Measurements from ENCODE around the gene QSOX2. TPM values are rescaled to one million over a fixed set of nuclear protein-coding genes. Genes with fewer than 3 reads are reported as not detected.
A peak's percentile ranks its signal among the peaks of the same experiment; 100 is the strongest.

The QSOX2 gene
- total RNA-seq, 1 experiment from 2014 or later = 20.1 TPM

DNA sequence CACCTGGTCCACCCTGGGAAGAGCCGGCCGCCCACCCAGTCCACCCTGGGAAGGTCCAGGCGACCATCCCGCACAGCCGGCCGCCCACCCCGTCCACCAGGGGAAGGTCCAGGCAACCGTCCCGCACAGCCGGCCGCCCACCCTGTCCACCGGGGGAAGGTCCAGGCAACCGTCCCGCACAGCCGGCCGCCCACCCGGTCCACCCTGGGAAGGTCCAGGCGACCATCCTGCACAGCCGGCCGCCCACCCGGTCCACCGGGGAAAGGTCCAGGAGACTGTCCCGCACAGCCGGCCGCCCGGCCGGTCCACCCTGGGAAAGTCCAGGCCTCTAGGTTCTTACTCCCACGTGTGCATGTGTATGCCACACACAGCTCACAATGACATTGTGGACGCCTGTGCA is 6.7 kb upstream of the QSOX2 start:
- DNase-seq (ENCODE audit: low read depth) = no peak

DNA sequence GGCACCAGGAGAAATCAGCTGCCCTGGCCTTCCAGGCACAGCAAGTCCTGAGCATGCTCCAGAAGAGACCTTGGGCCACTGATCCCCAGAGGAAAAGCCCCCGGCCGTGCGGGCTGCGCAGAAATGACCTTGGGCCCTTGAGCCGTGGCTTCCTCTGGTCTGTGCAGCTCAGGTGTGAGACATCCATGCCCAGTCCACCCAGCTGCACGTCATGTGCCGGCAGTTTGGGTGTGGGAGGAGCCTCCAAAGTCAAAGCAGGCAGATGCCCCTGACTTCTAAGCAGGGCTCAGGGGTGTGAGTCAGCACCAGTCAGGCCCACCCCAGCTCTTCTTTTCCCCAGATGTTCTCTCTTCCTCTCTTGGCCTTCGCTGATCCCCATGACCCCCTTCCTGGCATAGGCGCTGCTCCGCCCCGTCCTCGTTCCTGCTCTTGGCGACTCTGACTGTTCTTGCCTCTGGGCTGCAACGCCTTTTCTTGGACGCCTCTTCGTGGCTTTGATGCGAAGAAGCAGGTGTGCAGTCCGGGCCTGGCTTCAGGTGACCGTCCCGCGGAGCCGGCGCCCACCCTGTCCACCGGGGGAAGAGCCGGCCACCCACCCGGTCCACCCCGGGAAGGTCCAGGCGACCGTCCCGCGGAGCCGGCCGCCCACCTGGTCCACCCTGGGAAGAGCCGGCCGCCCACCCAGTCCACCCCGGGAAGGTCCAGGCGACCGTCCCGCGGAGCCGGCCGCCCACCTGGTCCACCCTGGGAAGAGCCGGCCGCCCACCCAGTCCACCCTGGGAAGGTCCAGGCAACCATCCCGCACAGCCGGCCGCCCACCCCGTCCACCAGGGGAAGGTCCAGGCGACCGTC is 5.9 kb upstream of the QSOX2 start:
- no peak for DNase-seq (ENCODE audit: low read depth)

DNA sequence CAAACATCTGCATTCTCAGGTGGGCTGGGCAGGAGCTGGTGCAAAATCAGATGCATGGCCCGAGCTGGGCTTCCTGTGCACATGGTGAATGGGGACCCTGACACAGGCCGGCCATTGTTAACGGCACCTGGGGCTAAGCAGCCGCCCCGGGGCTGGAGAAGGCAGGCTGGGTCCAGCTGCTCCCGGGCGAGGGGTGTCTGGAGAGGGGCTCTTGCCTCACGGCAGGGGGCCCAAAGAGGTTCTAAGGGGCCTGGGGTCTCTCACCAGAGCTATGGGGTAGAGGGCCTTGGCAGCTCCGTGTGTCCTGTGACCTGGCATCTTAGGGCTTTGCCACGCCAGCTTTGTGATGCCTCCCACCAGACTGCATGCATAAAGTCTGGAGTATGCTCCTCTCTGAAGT is 5.1 kb upstream of the QSOX2 start:
- no peak for DNase-seq (ENCODE audit: low read depth)

DNA sequence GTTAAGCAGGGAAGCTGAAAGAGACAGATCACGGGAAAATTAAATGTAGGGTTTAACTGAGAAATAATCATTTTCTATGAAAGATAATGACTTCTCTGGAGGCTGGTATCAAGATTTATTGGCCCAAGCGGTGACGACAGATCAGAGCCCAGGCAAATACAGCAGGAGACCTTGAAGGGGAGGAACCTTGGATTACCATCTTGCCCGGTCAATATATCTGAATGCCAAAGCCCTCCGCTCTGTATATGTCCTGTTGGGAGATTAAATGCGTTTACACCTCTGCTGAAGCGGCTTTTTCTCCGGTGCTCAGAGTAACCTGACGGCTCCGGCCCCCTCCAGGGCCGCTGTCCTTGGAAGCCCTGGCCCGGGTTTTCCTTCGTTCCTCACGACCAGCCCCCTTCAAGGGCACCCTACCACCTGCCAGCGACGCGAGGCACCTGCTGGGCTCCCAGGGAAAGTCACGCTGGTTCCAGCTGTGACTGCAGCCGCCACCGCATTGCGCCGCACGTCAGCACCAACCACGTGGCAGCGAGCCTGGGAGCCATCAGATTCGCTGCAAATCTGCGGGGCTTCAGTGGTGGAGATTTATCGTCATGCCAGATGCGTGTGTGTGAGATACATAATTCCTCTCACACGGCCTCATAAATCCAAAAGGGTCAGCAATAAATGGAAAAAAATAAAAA is 4.4 kb upstream of the QSOX2 start:
- no peak for DNase-seq (ENCODE audit: low read depth)

DNA sequence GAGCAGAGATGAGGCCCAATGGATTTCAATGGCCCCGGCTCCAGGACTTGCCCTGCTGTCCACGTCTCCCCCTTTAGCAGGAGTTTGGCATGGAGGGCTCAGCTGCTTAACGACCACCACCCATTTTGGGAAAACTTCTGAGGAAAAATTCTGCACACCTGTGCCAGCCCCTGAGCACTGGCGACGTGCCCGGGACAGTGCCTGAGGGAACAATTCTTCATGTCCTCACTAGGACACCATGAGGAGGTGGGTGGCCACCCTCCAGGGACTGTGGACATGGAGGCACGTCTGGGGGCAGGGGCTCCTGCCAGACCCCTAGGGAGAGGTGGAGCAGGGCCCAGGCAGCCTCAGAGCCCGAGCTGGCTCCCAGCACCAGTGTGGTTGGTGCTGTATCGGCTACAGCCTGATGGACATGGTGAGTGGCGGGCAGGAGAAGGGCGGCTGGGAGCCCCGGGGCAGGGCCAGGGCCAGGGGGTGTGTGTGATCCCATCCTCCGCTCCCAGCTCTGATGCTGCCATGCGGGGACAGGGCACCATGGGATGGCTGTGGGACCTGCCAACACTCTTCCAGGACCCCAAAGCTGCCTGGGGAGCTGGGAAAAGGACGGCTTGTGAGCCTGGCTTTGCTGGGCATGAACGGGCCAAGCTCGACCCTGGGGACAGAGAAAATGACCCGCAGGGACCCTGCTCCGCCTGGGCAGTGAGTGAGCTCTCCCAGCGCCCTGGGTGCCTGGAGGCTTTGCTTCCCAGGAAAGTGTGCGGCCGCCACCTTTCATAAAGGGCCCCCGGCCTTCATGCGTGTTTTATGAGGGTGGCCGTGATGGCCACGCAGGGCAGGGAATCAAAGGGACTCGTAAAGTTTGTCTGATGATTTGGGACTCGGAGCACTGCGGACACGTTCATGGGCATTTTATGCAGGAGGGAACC is 3.6 kb upstream of the QSOX2 start:
- no peak for DNase-seq (ENCODE audit: low read depth)

DNA sequence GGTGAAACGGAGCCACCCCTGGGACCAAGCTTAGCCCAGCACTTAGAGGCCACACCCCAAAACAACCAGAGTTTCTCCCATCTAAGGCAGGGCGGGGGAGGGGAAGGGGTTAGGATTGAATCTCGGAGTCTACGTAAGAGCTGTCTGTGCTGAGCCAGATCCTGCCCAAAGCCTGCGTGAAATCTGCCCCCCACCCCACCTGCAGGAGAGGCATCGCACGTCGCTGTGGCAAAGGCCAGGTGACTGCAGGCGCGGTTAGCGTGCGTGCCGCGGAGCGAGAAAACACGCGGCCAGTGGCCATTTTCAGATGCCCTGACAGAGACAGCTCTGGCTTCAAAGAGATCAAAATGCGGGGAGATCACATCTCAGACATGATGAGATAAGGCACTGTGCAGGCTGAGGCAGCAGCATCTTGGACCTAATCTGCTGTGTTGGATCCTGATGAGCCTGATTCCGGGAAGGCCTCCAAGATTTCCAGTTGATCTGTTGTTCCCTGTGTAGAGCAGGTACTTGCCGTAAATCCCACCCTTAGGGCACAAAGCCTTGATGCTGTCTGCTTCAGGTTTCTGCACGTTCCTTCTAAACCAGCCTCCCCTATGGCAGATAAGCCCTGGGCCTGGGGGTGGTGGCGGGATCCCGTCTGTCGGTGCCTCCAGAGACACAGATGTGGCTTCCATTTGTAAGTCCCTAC is 2.5 kb upstream of the QSOX2 start:
- DNase-seq (ENCODE audit: low read depth) = no peak

DNA sequence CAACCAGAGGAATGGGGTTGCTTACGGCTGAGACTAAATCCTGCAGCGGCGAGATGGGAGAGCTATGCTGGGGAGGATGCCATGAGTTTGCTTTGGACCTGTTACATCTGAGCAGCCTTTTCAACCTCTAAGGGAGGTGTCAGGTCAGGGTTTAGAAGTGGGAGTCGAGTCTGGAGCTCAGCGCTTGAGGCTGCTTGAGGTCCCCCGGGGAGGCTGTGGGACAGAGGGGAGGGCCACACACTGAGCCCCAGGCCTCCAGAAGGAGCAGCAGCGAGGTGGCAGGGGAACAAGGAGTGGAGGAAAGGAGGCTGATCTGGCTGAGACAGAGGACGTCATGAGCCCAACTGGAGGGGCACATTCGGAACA is 1.9 kb upstream of the QSOX2 start:
- no peak for DNase-seq (ENCODE audit: low read depth)

DNA sequence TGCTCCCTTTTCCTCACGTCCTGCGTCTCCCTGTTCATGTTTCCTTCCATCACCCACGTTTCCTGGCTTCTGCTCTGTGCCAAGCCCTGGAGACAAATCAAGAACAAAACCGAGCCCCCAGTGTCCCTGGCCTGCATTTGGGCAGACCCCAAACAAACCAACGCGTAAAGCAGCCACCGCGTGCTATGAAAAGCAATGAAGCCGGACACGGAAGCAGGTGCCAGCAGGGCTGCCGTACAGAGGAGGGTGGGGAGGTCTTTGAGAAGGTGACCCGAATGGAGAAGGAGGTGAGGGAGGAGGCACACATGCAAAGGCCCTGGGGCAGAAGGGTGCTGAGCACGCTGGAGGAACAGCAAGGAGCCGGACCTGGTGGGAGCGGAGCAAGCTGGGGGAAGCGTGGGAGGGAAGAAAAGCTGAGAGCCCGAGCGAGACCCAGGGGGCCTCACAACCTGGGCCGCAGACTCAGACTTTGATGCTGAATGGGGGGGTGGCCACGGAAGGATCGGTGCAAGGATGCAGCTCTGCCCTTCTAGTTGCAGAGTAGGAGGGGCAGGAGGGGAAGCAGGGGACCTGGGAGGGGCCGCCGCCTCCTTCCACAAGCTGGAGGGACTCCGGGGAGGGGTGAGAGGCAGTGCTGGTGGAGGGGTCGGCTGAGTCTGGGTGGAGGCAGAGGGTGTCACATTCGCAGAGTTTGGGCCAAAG is 1.4 kb upstream of the QSOX2 start:
- no peak for DNase-seq (ENCODE audit: low read depth)

DNA sequence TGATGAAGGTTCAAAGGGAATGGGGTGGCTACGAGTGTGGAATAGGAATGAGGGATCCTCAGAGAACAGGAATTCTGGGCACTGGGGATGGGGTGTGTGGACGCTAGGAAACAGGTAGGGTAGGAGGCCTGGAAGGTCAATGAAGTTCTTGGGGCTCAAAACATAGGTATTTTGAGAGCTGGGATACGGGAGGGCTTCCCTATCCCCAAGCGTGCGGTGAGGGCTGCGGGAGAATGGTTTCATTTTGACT is 718 bp downstream of the QSOX2 start:
- DNase-seq (ENCODE audit: low read depth) = no peak

DNA sequence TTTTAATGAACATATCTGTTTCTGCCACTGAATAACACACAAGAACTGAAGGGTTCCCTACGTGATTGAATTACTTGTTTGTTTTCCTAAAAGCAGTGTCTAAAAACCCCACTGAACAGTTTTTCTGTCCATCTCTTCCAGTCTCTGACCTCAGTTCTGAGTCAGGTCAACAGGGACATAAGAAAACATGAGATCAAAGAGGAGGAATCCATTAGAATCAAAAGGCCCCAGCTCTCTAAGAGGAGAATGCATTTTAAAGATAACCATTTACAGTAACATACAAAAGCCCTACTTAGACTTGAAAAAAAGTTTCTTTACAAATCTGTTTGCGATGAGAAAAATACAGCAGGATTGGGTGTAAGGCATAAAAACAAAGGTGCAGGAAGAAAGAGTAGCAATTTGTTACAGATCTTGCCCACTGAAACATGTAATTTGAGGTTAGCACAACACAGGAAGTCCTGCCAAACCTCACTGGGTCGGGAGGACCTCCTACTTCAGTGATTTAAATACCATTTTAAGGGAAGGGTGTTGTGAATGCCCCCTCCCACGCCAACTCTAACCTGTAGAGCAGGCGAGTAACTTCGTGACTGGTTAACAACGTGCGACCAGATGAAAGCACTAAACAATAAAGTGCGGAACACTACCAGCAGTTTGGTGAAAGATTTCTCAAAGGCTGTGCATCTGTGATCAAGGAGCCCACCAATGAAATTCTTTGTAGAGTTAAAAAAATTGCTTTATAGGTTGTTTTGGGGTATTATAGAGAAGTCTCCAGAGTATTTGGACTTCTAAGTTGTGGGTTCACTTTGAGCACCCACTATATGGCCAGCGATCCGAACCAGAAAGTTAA is 1.3 kb downstream of the QSOX2 start:
- peak; percentile 31 for DNase-seq (ENCODE audit: low read depth)

DNA sequence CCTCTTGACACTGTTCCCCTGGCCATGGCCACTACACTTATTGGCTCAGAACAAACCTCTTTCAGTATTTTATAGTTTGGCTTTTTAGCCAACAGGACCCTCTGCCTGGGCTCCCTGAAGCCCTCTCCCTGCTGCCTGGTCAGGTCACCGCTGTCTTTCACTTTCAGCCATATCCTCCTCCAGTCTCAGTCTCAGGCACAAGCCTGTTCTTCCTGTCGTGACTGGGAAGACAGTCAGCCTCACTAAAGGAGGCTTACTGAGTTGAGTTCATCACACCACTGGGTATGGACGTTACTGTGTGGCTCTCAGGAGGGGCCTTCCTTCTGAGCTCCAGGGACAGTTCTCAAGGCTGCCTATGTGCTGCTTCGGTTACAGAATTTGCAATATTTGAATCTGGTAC is 2.0 kb downstream of the QSOX2 start:
- DNase-seq (ENCODE audit: low read depth) = no peak

DNA sequence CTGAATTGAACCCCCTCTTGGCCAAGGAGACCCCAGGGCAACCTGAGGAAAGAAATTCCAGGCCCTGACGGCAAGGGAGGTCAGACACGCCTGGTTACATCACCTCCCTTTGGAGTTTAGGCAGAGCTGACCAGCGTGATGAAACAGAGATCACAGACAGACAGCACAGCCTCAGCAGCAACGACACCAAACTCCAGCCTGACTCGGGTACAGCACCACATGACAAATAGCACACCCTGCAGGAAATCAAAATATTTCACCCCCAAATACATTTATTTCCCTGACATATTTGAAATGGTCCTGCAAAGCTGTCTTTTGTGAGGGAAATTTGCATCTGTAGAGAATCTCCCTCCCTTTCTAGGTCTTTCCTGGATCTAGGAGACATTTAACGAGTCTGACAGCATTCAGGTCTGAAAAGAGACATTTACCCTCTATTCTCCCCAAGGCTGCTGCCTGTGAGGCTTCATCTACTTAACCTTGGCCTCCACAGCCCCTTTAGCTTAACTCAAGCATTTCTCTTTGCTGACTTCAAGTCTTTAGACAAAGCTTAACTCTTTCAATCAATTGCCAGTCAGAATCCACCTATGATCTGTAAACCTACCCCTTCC is 2.6 kb downstream of the QSOX2 start:
- DNase-seq (ENCODE audit: low read depth) = no peak

DNA sequence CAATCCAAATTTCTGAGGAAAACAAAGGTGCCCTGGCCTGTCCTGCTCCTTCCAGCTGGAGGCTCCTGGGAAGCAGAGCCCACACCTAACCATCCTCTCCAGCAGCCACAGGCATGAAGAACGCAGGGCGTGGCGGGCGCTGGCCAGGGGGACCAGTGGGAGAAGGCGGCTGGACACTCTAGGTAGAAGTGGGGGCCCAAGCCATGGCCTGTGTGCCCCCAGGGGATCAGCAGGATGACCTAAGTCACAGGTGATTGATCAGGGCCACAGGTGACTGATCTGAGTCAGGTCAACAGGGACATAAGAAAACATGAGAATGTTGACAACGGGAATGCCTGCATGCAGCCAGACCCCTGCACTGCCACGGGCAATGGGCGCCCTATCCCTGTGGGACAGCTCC is 3.4 kb downstream of the QSOX2 start:
- DNase-seq (ENCODE audit: low read depth) = no peak

DNA sequence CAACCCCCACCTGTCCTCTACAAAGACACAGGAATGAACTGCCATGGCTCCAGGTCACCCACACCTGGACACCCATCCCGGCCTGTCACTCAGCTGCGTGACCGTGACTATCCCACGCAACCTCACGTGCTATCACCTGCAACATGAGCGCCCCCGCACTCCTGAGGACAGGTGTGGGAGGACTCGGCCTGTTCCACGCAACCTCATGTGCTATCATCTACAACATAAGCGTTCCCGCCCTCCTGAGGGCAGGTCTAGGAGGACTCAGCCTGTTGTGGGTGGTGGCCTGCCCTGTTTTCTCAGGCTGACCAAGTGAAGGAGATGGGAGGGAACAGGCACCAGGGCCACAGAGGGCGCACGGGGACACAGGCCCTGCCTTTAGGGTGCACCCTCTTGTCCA is 4.1 kb downstream of the QSOX2 start:
- DNase-seq (ENCODE audit: low read depth) = no peak

DNA sequence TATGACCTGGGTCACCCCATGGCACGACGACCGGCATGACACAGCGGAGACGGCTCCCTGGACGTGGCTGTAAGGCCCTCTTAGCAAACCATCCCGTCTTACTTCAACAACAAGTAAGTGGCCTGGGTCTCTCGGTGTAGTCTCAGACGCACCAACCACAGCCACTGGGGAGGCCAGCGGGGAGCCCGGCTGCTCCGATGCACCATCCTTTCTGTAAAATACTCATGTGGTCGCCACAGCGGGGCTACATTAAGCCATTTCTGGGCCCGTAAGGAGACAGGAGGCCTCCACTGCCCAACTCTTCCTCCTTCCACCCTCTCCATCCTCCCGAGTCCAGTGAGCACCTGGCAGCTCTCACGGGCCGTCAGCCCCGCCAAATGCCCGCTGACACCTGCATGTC is 4.7 kb downstream of the QSOX2 start:
- no peak for DNase-seq (ENCODE audit: low read depth)

DNA sequence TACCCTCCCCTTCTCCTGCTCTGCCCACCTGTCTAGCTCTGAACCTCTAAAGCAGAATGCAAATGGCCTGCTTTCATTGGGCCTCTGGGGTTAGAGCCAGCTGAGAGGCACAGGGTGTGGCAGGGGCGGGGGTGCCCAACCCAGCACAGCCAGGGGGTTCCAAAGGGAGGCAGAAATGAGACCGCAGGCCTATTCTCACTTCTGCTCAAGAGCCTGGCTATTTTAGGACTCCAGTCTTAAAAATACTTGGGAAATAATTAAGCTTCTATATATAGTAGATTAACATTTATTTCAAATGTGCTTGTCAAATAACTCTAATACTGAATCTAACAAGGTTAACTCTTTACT is 5.7 kb downstream of the QSOX2 start:
- no peak for DNase-seq (ENCODE audit: low read depth)

DNA sequence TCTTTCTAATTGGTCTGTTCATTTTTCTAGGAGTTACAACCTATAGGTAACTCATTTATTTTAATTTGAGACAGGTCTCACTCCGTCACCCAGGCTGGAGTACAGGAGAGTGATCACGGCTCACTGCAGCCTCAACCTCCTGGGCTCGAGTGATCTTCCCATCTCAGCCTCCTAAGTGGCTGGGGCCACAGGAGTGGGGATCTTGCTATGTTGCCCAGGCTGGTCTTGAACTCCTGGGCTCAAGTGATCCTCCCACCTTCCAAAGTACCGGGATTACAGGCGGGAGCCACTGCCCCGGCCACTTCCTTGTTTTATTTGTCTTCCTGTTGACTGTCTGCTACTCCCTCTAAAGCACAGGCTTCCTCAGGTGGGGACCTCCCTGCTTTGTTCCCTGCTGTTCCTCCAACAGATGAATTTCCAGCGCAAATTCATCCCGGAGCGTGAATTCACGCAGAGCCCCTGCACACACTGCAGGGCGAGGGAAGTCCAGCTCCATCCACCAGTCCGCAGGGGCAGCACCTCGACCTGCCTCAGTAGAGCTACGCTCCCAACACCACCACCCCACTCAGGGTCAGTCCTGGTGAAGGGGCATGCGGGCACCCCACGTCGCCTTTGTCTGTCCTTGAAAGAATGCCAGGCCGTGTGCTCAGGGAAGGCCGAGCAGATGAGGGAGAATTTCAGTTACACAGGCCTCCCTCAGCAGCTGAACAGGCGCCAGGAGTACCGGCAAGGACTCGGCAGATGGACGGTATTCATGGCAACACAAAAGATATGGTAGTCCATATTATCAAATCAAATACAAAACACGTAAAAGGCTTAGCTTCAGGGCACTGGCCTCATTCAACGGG is 6.3 kb downstream of the QSOX2 start:
- no peak for DNase-seq (ENCODE audit: low read depth)

DNA sequence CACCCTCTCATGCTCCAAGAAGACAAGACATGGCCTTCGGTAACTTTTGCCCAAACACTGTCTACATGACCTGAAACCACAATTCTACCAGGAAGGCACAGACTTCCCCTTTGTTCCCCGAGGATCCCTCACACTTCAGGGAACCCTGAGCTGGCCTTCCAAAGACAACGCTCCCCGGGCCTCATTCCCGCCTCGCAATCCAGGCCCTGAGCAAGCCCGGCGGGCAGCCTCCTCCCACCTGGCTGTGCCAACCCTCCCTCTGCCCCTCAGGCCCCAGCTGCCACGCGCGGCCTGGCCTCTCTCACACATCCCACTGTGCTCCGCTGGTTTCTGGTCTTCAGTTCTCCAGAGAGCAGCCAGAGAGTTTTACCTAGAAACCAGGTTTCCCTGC is 7.3 kb downstream of the QSOX2 start:
- DNase-seq (ENCODE audit: low read depth) = no peak

All from M059J (cell line).